A673 (cell line): ENCODE results near the gene APOA5.

Experiments used
- CTCF ChIP-seq: fragments of 300-800, 200-600 bp; sonication (generic); conservative IDR thresholded peaks from 2 replicates; pipeline ENCODE4 v1.5.1; 2017; ENCODE audit warnings: low read depth, mild to moderate bottlenecking, antibody characterized with exemption, low read length, moderate library complexity, mixed read lengths
- EZH2 ChIP-seq: fragments of 200-600 bp; sonication (generic); IDR thresholded peaks from 2 replicates; pipeline ENCODE4 v1.6.1; 2017; ENCODE audit warnings: borderline replicate concordance, low read depth, mild to moderate bottlenecking, mixed read lengths, antibody characterized with exemption, low read length; ENCODE audit not compliant: poor library complexity, severe bottlenecking

GRCh38 chr11:116835042-116835772, 43.5 kb upstream of the APOA5 start:
- no peak for TF ChIP-seq CTCF
- TF ChIP-seq EZH2 = no peak
